ENCODE results near the gene MRPL54.

The MRPL54 gene

GRCh38 chr19:3801412-3802096 lies 39.1 kb downstream of the MRPL54 start:
- no peaks in the 10 kb centered on the region for H3K36me3 ChIP-seq (ENCODE audit: control insufficient read depth, insufficient read depth, low read length)
- no peaks in the 10 kb centered on the region for H3K9me3 ChIP-seq (ENCODE audit: control insufficient read depth, low read length)
- peaks cover 5% of the 10 kb centered on the region for H3K4me1 ChIP-seq (ENCODE audit: control insufficient read depth, insufficient read depth, low read length)
- no peak overlapping the region for H3K9ac ChIP-seq (ENCODE audit: low read length)
- peaks cover 18% of the 10 kb centered on the region for H3K27me3 ChIP-seq (ENCODE audit: control insufficient read depth, insufficient read depth, low read length)
- no peak overlapping the region for H3K4me3 ChIP-seq (ENCODE audit: low read length)

DNA sequence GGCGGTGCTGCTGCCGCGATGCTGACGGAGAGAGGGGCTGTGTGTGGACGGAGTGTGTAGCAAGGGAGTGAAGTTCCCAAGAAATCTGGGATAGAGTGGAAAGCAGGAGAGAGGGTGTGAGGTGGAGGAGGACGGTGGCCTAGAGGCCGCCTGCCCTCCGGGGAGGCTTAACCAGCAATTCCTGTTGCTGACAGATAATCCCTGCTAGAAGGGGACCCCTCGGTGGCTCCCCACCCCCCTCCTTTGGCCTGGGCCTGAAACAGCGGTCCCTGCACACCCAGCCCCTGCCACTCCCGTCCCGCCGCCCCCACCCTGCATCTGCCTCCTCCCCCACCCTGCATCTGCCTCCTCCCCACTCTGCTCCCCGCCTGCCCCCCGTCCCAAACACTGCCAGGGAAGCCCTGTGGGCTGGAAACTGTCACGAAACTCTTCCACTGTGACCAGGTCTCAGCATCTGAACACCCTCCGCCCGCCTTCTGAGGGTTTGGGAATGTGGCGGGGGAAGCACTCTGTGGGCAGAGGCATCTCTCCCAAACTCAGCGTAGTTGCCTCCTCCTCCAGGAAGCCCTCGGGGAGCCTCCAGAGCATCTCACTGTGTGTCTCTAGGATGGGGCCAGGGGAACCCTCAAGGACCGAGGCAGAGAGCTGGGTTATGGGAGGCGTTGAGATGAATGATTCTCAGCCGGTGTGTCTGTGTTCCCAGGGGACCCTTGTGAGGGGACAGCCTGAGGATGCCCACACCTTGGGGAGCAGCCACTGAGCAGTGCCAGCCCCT lies 40.8 kb downstream of the MRPL54 start:
- Histone ChIP-seq H3K27me3 (ENCODE audit: control insufficient read depth, insufficient read depth, low read length) (peaks cover 18% of the 10 kb centered on the region), H3K4me3 (ENCODE audit: low read length) (no peak overlapping the region), H3K36me3 (ENCODE audit: control insufficient read depth, insufficient read depth, low read length) (no peaks in the 10 kb centered on the region), H3K4me1 (ENCODE audit: control insufficient read depth, insufficient read depth, low read length) (peaks cover 5% of the 10 kb centered on the region), H3K9me3 (ENCODE audit: control insufficient read depth, low read length) (no peaks in the 10 kb centered on the region), H3K9ac (ENCODE audit: low read length) (no peak overlapping the region)

- Histone ChIP-seq H3K4me3 (ENCODE audit: low read length) (no peak overlapping the region), H3K36me3 (ENCODE audit: control insufficient read depth, insufficient read depth, low read length) (no peaks in the 10 kb centered on the region), H3K9me3 (ENCODE audit: control insufficient read depth, low read length) (no peaks in the 10 kb centered on the region), H3K4me1 (ENCODE audit: control insufficient read depth, insufficient read depth, low read length) (peaks cover 5% of the 10 kb centered on the region), H3K9ac (ENCODE audit: low read length) (no peak overlapping the region), H3K27me3 (ENCODE audit: control insufficient read depth, insufficient read depth, low read length) (peaks cover 18% of the 10 kb centered on the region)
Observed at GRCh38 chr19:3803986-3804385, 41.5 kb downstream of the MRPL54 start.

DNA sequence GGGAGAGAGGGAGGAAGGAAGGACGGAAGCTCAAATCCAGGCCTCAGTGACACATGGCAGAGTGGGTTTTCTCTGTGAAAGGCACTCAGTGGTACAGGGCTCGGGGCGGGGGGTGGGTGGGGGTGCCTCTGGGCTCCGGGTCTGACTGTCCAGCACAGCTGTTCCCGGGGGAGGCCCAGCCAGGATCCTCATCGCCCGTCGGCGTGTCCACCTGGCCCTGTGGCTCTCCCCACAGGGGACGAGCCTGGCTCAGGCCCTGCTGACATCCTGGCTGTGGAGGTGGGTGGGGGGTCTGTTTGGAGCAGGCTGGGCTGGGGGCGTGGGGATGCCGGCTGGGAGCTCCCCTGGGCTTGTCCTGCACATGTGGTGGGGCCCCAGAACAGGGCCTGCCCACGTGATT lies 41.9 kb downstream of the MRPL54 start:
- H3K27me3 ChIP-seq (ENCODE audit: control insufficient read depth, insufficient read depth, low read length) = peaks cover 18% of the 10 kb centered on the region
- no peak overlapping the region for H3K9ac ChIP-seq (ENCODE audit: low read length)

GRCh38 chr19:3805859-3806258 lies 43.4 kb downstream of the MRPL54 start:
- H3K9me3 ChIP-seq (ENCODE audit: control insufficient read depth, low read length) = no peaks in the 10 kb centered on the region
- H3K4me3 ChIP-seq (ENCODE audit: low read length) = no peak overlapping the region
- peaks cover 5% of the 10 kb centered on the region for H3K4me1 ChIP-seq (ENCODE audit: control insufficient read depth, insufficient read depth, low read length)
- H3K27me3 ChIP-seq (ENCODE audit: control insufficient read depth, insufficient read depth, low read length) = peaks cover 17% of the 10 kb centered on the region
- H3K9ac ChIP-seq (ENCODE audit: low read length) = no peak overlapping the region
- H3K36me3 ChIP-seq (ENCODE audit: control insufficient read depth, insufficient read depth, low read length) = no peaks in the 10 kb centered on the region

More for the DNA sequence above, 41.9 kb downstream of the MRPL54 start:
- Histone ChIP-seq H3K4me1 (ENCODE audit: control insufficient read depth, insufficient read depth, low read length) (peaks cover 5% of the 10 kb centered on the region), H3K4me3 (ENCODE audit: low read length) (no peak overlapping the region), H3K9me3 (ENCODE audit: control insufficient read depth, low read length) (no peaks in the 10 kb centered on the region), H3K36me3 (ENCODE audit: control insufficient read depth, insufficient read depth, low read length) (no peaks in the 10 kb centered on the region)

- H3K9me3 ChIP-seq (ENCODE audit: control insufficient read depth, low read length) = no peaks in the 10 kb centered on the region
- peaks cover 4% of the 10 kb centered on the region for H3K27me3 ChIP-seq (ENCODE audit: control insufficient read depth, insufficient read depth, low read length)
- H3K36me3 ChIP-seq (ENCODE audit: control insufficient read depth, insufficient read depth, low read length) = no peaks in the 10 kb centered on the region
- H3K4me3 ChIP-seq (ENCODE audit: low read length) = no peak overlapping the region
- no peak overlapping the region for H3K9ac ChIP-seq (ENCODE audit: low read length)
- H3K4me1 ChIP-seq (ENCODE audit: control insufficient read depth, insufficient read depth, low read length) = no peaks in the 10 kb centered on the region
Observed at GRCh38 chr19:3807131-3807480, 44.6 kb downstream of the MRPL54 start.

GRCh38 chr19:3807574-3808354 lies 45.3 kb downstream of the MRPL54 start:
- H3K4me3 ChIP-seq (ENCODE audit: low read length) = no peak overlapping the region
- H3K9ac ChIP-seq (ENCODE audit: low read length) = no peak overlapping the region
- H3K36me3 ChIP-seq (ENCODE audit: control insufficient read depth, insufficient read depth, low read length) = no peaks in the 10 kb centered on the region
- H3K27me3 ChIP-seq (ENCODE audit: control insufficient read depth, insufficient read depth, low read length) = no peaks in the 10 kb centered on the region
- H3K9me3 ChIP-seq (ENCODE audit: control insufficient read depth, low read length) = no peaks in the 10 kb centered on the region
- H3K4me1 ChIP-seq (ENCODE audit: control insufficient read depth, insufficient read depth, low read length) = no peaks in the 10 kb centered on the region

DNA sequence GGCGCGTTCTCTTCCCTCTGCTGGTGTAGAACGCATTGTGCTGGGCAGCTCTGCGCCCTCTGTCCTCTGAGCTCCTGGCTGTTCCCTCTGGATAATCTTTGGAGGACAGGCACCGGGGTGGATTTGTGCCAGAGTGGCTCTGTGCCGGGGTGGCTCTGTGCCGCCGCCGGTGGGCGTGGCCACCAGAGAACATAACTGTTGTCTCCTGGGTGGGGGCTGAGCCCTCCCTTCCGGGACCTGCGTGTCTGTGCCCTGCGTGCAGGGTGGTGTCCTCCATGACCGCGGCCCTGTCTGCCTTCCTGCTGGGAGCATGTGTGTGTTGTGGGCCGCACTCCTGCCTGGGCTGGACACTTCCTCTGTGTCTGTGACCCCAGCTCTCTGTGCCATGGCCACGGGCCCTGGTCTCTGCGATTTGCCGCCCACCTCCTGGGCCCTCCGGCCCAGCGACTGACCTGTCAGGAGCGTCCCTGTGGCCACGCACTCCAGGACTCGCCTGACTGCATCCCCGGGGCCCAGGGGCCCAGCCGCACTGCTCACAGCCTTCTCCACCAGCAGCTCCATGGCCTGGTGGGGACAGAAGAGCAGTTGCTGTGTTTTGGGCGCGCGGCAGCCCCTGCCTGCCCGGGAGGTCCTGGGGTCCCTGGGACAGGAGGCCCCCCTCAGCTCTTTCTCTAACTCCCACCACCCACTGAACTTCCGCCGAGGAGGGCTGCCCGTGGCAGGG lies 46.1 kb downstream of the MRPL54 start:
- H3K9ac ChIP-seq (ENCODE audit: low read length) = no peak overlapping the region
- no peaks in the 10 kb centered on the region for H3K36me3 ChIP-seq (ENCODE audit: control insufficient read depth, insufficient read depth, low read length)
- no peaks in the 10 kb centered on the region for H3K27me3 ChIP-seq (ENCODE audit: control insufficient read depth, insufficient read depth, low read length)
- H3K9me3 ChIP-seq (ENCODE audit: control insufficient read depth, low read length) = no peaks in the 10 kb centered on the region
- H3K4me3 ChIP-seq (ENCODE audit: low read length) = no peak overlapping the region
- H3K4me1 ChIP-seq (ENCODE audit: control insufficient read depth, insufficient read depth, low read length) = no peaks in the 10 kb centered on the region

- Histone ChIP-seq H3K9me3 (ENCODE audit: control insufficient read depth, low read length) (no peaks in the 10 kb centered on the region), H3K4me1 (ENCODE audit: control insufficient read depth, insufficient read depth, low read length) (no peaks in the 10 kb centered on the region), H3K27me3 (ENCODE audit: control insufficient read depth, insufficient read depth, low read length) (no peaks in the 10 kb centered on the region), H3K4me3 (ENCODE audit: low read length) (no peak overlapping the region), H3K36me3 (ENCODE audit: control insufficient read depth, insufficient read depth, low read length) (no peaks in the 10 kb centered on the region), H3K9ac (ENCODE audit: low read length) (no peak overlapping the region)
Observed at GRCh38 chr19:3809881-3810707, 47.6 kb downstream of the MRPL54 start.

- H3K36me3 ChIP-seq (ENCODE audit: control insufficient read depth, insufficient read depth, low read length) = no peaks in the 10 kb centered on the region
- H3K9me3 ChIP-seq (ENCODE audit: control insufficient read depth, low read length) = no peaks in the 10 kb centered on the region
- no peak overlapping the region for H3K9ac ChIP-seq (ENCODE audit: low read length)
- H3K27me3 ChIP-seq (ENCODE audit: control insufficient read depth, insufficient read depth, low read length) = no peaks in the 10 kb centered on the region
- H3K4me1 ChIP-seq (ENCODE audit: control insufficient read depth, insufficient read depth, low read length) = no peaks in the 10 kb centered on the region
- no peak overlapping the region for H3K4me3 ChIP-seq (ENCODE audit: low read length)
Observed at GRCh38 chr19:3810708-3811355, 48.4 kb downstream of the MRPL54 start.

Measured in mucosa of stomach (tissue), 1 donor.